ENCODE data around the gene TTLL1. TPM values are rescaled to one million over a fixed set of nuclear protein-coding genes. Genes with fewer than 3 reads are reported as not detected.

TTLL1 gene
- total RNA-seq, 1 experiment from 2014 or later = 4.6 TPM

DNA sequence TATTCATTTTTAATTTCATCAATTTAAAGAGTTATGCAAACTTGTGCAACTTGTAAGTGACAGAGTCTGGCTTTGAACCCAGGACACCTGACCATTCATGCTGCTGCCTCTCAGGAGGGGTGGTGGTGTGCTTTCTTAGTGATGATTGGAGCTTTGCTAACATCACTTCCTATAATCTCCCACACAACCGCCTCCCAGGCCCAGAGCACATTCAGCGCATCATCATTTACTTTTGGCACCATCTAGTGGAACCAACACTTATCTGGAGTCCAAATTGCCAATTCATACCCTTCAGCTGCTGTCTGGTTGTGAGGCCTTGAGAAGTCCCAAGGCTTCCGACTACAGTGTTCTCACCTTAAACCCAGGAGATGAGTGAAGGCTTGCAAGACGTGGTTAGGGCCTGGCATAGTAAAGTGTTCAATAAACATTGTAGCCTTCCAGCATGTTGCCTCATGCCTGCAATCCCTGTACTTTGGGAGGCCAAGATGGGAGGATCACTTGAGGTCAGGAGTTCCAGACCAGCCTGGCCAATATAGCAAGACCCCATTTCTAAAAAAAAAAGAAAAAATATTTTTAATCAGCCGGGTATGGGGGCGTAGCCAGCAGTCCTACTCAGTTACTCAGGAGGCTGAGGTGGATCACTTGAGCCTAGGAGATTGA, 1.1 kb upstream of the TTLL1 start:
- BruUV-seq (replicated peaks) = no TSS peak
- Histone ChIP-seq H3K36me3 (ENCODE audit: control insufficient read depth, insufficient read depth, low read length) (no peaks in the 10 kb centered on the region), H3K27me3 (ENCODE audit: control insufficient read depth, insufficient read depth, low read length) (no peaks in the 10 kb centered on the region), H3K4me1 (ENCODE audit: control insufficient read depth, insufficient read depth, low read length) (peaks cover 3% of the 10 kb centered on the region; the same call in 1 of the 2 replicates), H3K27ac (ENCODE audit: low read length) (peak overlapping the region; percentile 79; the same call in 1 of the 2 replicates), H3K4me3 (ENCODE audit: low read depth in 2 of 2, low read length in 2 of 2) (peak overlapping the region; percentile 66 to 82; a peak in 3 of 4 replicates), H3K9me3 (ENCODE audit: control insufficient read depth, insufficient read depth, low read depth, low read length) (no peaks in the 10 kb centered on the region)
- ChIA-PET CTCF (interaction anchor here (0.5 to 1.1 kb wide), 7 partner anchors 15 to 320 kb away, joined by 3 to 5 read pairs (median 4); no protein-coding TSS in a partner anchor), POLR2A (no interaction called here)
- intact Hi-C loops (cut with micrococcal nuclease; ENCODE audit: unreplicated experiment) = no loop called here
- TF ChIP-seq POLR2AphosphoS5 (IDR thresholded peaks at IDR 0.05; ENCODE audit: low read depth, low read length) (no peak), TCF7L2 (IDR thresholded peaks at IDR 0.05; ENCODE audit: low read depth, low read length) (no peak), SIN3A (IDR thresholded peaks at IDR 0.05; ENCODE audit: borderline replicate concordance, insufficient read depth, low read depth, low read length) (no peak)
- TF ChIP-seq, protein P1, sequence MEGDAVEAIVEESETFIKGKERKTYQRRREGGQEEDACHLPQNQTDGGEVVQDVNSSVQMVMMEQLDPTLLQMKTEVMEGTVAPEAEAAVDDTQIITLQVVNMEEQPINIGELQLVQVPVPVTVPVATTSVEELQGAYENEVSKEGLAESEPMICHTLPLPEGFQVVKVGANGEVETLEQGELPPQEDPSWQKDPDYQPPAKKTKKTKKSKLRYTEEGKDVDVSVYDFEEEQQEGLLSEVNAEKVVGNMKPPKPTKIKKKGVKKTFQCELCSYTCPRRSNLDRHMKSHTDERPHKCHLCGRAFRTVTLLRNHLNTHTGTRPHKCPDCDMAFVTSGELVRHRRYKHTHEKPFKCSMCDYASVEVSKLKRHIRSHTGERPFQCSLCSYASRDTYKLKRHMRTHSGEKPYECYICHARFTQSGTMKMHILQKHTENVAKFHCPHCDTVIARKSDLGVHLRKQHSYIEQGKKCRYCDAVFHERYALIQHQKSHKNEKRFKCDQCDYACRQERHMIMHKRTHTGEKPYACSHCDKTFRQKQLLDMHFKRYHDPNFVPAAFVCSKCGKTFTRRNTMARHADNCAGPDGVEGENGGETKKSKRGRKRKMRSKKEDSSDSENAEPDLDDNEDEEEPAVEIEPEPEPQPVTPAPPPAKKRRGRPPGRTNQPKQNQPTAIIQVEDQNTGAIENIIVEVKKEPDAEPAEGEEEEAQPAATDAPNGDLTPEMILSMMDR (IDR thresholded peaks at IDR 0.05) = peak; percentile 73
- TF ChIP-seq, protein P2, sequence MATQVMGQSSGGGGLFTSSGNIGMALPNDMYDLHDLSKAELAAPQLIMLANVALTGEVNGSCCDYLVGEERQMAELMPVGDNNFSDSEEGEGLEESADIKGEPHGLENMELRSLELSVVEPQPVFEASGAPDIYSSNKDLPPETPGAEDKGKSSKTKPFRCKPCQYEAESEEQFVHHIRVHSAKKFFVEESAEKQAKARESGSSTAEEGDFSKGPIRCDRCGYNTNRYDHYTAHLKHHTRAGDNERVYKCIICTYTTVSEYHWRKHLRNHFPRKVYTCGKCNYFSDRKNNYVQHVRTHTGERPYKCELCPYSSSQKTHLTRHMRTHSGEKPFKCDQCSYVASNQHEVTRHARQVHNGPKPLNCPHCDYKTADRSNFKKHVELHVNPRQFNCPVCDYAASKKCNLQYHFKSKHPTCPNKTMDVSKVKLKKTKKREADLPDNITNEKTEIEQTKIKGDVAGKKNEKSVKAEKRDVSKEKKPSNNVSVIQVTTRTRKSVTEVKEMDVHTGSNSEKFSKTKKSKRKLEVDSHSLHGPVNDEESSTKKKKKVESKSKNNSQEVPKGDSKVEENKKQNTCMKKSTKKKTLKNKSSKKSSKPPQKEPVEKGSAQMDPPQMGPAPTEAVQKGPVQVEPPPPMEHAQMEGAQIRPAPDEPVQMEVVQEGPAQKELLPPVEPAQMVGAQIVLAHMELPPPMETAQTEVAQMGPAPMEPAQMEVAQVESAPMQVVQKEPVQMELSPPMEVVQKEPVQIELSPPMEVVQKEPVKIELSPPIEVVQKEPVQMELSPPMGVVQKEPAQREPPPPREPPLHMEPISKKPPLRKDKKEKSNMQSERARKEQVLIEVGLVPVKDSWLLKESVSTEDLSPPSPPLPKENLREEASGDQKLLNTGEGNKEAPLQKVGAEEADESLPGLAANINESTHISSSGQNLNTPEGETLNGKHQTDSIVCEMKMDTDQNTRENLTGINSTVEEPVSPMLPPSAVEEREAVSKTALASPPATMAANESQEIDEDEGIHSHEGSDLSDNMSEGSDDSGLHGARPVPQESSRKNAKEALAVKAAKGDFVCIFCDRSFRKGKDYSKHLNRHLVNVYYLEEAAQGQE (IDR thresholded peaks at IDR 0.05; ENCODE audit: insufficient read depth in 1 of 2, low read depth in 2 of 2, low read length in 1 of 2) = no peak
- peak; percentile 78 for ATAC-seq
- DNase-seq (ENCODE audit: low read depth, low spot score) = peak; percentile 82
- in situ Hi-C loops (cut with HindIII; ENCODE audit: low pct_unique_long_range_greater_than_20kb, low sequenced_read_pairs) = no loop called here

DNA sequence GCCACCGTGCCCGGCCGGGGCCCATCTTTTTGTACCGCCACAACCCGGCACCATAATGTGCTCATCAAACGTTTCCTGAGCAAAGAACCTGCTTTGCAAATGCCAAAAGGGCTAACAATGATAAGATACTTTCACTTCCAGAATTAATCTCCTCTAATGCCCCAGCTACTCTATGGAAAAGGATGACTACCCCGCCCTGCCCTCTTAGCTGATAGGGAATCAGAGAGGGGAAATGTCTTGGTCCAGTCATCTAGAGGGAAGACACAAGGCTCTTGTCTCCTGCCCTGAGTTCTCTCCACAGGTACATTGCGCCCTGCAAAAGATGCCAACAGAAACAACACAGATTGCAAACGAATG, 586 bp downstream of the TTLL1 start:
- TF ChIP-seq SIN3A (IDR thresholded peaks at IDR 0.05; ENCODE audit: borderline replicate concordance, insufficient read depth, low read depth, low read length) = no peak
- TF ChIP-seq, protein P1 (IDR thresholded peaks at IDR 0.05) = no peak
- TF ChIP-seq, protein P2 (IDR thresholded peaks at IDR 0.05; ENCODE audit: insufficient read depth in 1 of 2, low read depth in 2 of 2, low read length in 1 of 2) = no peak
- no peak for TF ChIP-seq TCF7L2 (IDR thresholded peaks at IDR 0.05; ENCODE audit: low read depth, low read length)
- no peak for TF ChIP-seq POLR2AphosphoS5 (IDR thresholded peaks at IDR 0.05; ENCODE audit: low read depth, low read length)
- Histone ChIP-seq H3K36me3 (ENCODE audit: control insufficient read depth, insufficient read depth, low read length) (no peaks in the 10 kb centered on the region), H3K4me1 (ENCODE audit: control insufficient read depth, insufficient read depth, low read length) (peaks cover 3% of the 10 kb centered on the region; the same call in 1 of the 2 replicates), H3K27ac (ENCODE audit: low read length) (peak overlapping the region; percentile 84), H3K27me3 (ENCODE audit: control insufficient read depth, insufficient read depth, low read length) (no peaks in the 10 kb centered on the region), H3K4me3 (ENCODE audit: low read depth in 2 of 2, low read length in 2 of 2) (peak overlapping the region; percentile 66 to 82), H3K9me3 (ENCODE audit: control insufficient read depth, insufficient read depth, low read depth, low read length) (no peaks in the 10 kb centered on the region)
- ChIA-PET CTCF (interaction anchor here (0.7 kb wide), 1 partner anchor 12 kb away, joined by 6 read pairs; no protein-coding TSS in a partner anchor), POLR2A (no interaction called here)
- BruUV-seq (replicated peaks) = no TSS peak
- ATAC-seq (no peak), DNase-seq (ENCODE audit: low read depth, low spot score) (no peak)
- in situ Hi-C loops (cut with HindIII; ENCODE audit: low pct_unique_long_range_greater_than_20kb, low sequenced_read_pairs) (no loop called here), intact Hi-C loops (cut with micrococcal nuclease; ENCODE audit: unreplicated experiment) (no loop called here)

Data from Panc1 (cell line).